Upper lobe of right lung (tissue), 1 donor: ENCODE measurements around the gene TMCC3. TPM values are rescaled to one million over a fixed set of nuclear protein-coding genes. Genes with fewer than 3 reads are reported as not detected.

Experiments used
- ATAC-seq: fragments of 200-7000 bp; cut with Tn5 transposase; one replicate; pipeline ENCODE4 v1.9.1; 2020; ENCODE audit warnings: mild to moderate bottlenecking, moderate library complexity
- DNase-seq: peaks from one replicate; pipeline ENCODE4 v3.0.0-alpha.2; 2020
- H3K27ac ChIP-seq: fragments of 200-600 bp; one replicate; pipeline ENCODE4 v1.8.0; 2022
- H3K27me3 ChIP-seq: fragments of 200-600 bp; one replicate; pipeline ENCODE4 v1.8.0; 2022; ENCODE audit warnings: mild to moderate bottlenecking
- H3K36me3 ChIP-seq: fragments of 200-600 bp; one replicate; pipeline ENCODE4 v1.8.0; 2022
- H3K4me1 ChIP-seq: fragments of 200-600 bp; one replicate; pipeline ENCODE4 v1.8.0; 2022
- H3K4me3 ChIP-seq: fragments of 200-600 bp; one replicate; pipeline ENCODE4 v1.8.0; 2022; ENCODE audit warnings: mild to moderate bottlenecking
- H3K9me3 ChIP-seq: fragments of 200-600 bp; one replicate; pipeline ENCODE4 v1.8.0; 2022
- intact Hi-C: fragments of 100-400 bp; cut with DNase I; formaldehyde crosslinking; loops from one replicate; pipeline ENCODE4 v1.11.0; 2022
- total RNA-seq: library from RNA; stranded (reverse); fragmentation: NEBNext Ultra II Directional; extraction: Animal tissue kit (Norgen Biotek cat#: 25700); gene quantifications from one replicate; pipeline ENCODE4 v1.2.1, GENCODE V29; 2021
- TF ChIP-seq, protein P1 (sequence below): fragments of 200-600 bp; IDR thresholded peaks from one replicate; pipeline ENCODE4 v1.8.0; 2022; ENCODE audit warnings: antibody characterized with exemption
- donor health status: DM: no; HTN: yes; CAD: no; lungs with severe emphysema.

Gene TMCC3
- total RNA-seq, 1 donor from 2014 or later, result 11.3 TPM

DNA sequence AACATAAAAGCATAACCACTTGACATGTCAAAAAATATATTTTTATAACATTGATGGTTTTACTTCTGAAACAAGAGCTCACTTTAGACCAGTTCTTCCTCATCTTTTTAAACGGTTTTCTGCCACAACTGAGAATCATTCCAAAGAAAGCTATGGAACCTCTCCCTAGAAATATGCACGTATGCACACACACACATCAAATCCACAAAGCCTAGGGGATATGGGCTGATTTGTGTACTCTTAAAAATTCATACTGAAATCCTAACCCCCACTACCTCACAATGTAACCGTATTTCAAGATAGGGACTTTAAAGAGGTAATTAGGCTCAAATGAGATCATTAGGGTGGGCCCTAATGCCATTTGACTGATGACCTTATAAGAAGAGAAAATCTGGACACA is 19.3 kb downstream of the TMCC3 start:
- ATAC-seq, result no peak
- H3K4me1 ChIP-seq, result no peaks in the 10 kb centered on the region
- intact Hi-C loops, result no loop called here
- no peaks in the 10 kb centered on the region for H3K9me3 ChIP-seq
- H3K36me3 ChIP-seq, result no peaks in the 10 kb centered on the region
- no peak overlapping the region for H3K27ac ChIP-seq
- no peaks in the 10 kb centered on the region for H3K27me3 ChIP-seq
- TF ChIP-seq, protein P1, sequence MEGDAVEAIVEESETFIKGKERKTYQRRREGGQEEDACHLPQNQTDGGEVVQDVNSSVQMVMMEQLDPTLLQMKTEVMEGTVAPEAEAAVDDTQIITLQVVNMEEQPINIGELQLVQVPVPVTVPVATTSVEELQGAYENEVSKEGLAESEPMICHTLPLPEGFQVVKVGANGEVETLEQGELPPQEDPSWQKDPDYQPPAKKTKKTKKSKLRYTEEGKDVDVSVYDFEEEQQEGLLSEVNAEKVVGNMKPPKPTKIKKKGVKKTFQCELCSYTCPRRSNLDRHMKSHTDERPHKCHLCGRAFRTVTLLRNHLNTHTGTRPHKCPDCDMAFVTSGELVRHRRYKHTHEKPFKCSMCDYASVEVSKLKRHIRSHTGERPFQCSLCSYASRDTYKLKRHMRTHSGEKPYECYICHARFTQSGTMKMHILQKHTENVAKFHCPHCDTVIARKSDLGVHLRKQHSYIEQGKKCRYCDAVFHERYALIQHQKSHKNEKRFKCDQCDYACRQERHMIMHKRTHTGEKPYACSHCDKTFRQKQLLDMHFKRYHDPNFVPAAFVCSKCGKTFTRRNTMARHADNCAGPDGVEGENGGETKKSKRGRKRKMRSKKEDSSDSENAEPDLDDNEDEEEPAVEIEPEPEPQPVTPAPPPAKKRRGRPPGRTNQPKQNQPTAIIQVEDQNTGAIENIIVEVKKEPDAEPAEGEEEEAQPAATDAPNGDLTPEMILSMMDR, result no peak
- no peak for DNase-seq
- H3K4me3 ChIP-seq, result no peak overlapping the region

DNA sequence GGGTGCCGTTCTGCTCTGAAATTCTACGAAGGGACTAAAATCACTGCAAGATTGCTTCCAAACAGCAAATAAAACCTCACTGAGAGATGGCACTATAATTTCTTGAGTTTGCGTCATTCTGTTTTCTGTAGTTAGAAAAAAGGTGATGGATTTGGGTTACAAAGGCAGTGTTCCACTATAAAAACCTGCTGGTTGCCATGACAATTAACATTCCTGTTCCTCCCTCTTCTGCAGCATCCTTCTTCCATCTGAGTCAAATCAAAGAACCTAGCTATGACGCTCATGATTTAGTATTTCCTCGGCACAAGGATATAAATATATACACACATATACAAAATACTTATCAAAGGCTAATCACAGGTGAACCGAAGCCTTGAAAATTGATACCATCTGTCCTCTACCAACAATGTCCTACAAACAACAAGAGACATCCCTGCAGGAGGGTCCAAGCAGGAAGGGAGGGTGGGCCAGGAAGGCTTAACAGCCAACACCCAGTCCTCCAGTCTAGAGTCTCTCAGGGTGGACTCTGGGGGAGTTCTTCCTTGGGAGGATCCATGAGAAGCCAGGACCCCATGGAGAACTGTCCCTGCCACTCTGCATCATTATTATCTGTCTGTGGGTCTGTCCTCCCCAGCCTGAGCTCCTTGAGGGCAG is 21.4 kb downstream of the TMCC3 start:
- DNase-seq (no peak), ATAC-seq (no peak)
- Histone ChIP-seq H3K4me3 (no peak overlapping the region), H3K27me3 (no peaks in the 10 kb centered on the region), H3K4me1 (no peaks in the 10 kb centered on the region), H3K27ac (no peak overlapping the region), H3K36me3 (no peaks in the 10 kb centered on the region), H3K9me3 (no peaks in the 10 kb centered on the region)
- TF ChIP-seq, protein P1, result no peak
- intact Hi-C loops, result no loop called here

DNA sequence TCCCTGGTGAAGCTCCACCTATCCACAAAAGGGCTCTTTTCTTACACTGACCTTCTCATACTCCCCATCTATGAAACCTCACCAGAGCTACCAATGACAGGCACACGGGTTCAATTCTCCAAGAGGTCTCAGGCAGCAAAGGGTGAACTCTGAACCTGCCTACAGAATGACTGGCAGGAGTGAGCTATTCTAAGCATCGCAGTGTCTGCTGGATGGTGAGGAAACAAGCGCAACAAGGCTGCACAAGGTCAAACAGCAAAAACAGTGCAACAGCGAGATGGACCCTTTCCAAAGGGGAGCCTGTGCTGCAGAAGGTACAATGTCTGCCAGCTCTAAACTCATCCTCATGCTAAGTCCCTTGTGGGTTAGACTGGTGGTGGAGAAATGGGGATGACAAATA is 22.0 kb downstream of the TMCC3 start:
- H3K4me3 ChIP-seq, result no peak overlapping the region
- H3K4me1 ChIP-seq, result no peaks in the 10 kb centered on the region
- intact Hi-C loops, result no loop called here
- H3K27me3 ChIP-seq, result no peaks in the 10 kb centered on the region
- TF ChIP-seq, protein P1, result no peak
- no peaks in the 10 kb centered on the region for H3K9me3 ChIP-seq
- no peaks in the 10 kb centered on the region for H3K36me3 ChIP-seq
- DNase-seq (no peak), ATAC-seq (no peak)
- no peak overlapping the region for H3K27ac ChIP-seq

DNA sequence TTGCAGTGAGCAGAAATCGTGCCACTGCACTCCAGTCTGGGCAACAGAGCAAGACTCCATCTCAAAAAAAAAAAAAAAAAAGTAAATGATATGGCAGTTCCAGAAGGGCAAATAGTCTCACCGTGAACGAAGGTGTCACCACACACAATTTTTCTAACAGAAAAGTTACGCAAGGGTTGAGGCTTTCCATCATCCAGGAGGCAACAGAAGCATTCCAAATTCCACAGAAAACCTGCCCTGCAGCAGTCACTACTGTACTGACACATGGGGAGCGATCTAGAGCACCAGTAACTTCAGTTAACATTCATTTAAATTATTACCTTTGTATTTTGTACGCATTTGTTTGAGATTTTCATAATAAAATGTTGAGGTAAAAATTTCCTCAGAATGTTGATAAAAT is 24.8 kb downstream of the TMCC3 start:
- intact Hi-C loops, result no loop called here
- DNase-seq, result no peak
- Histone ChIP-seq H3K27ac (no peak overlapping the region), H3K4me1 (no peaks in the 10 kb centered on the region), H3K9me3 (no peaks in the 10 kb centered on the region), H3K27me3 (no peaks in the 10 kb centered on the region), H3K4me3 (no peak overlapping the region), H3K36me3 (no peaks in the 10 kb centered on the region)
- ATAC-seq, result no peak
- TF ChIP-seq, protein P1, result no peak

DNA sequence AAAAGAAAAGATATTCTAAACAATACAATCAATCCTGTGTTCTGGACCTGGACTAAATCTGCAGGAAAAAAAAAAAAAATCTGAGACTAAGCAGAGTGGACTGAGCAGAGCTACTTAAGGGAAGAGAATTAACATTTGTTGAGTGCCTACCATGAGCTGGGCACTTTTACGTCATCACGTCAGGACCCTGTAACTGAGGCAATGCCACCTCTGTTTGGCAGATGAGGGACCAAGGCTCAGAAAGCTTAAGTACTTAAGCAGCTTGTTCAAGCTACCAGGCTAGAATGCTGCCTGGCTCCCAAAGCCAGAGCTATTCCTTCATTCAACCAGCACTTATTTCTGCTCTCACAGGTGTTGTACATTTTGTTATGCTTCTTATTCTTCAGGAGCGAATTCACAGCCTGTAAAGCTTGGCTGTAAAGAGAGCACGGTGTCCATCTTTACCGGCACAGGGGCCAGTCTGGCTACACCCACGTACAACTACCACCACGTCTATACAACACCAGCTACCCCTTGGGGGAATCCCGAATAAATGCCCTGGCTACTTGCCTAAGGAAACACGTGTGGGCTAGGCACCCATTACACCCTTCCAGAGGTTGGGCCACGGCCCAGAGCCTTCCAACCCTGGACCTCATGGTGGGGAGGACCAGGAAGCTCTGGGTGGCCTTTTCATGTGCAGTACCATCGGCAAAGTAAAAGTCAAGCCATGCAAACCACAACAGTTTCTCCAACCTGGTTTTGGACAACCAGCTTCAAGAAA is 27.0 kb downstream of the TMCC3 start:
- Histone ChIP-seq H3K4me3 (no peak overlapping the region), H3K27me3 (no peaks in the 10 kb centered on the region), H3K4me1 (no peaks in the 10 kb centered on the region), H3K36me3 (no peaks in the 10 kb centered on the region), H3K27ac (no peak overlapping the region), H3K9me3 (no peaks in the 10 kb centered on the region)
- no peak for DNase-seq
- intact Hi-C loops, result no loop called here
- TF ChIP-seq, protein P1, result no peak
- ATAC-seq, result no peak
